H1 (cell line): ENCODE data around the gene CTCF. TPM values are rescaled to one million over a fixed set of nuclear protein-coding genes. Genes with fewer than 3 reads are reported as not detected.

Experiments used
- CTCF ChIA-PET: fragments of 300-600 bp; sonication (Branson Sonifier 250); formaldehyde crosslinking; loops from one replicate; lab custom pipeline; 2021; ENCODE audit not compliant: partially characterized antibody; lab: Charles Lee
- POLR2A ChIA-PET: fragments of 300-600 bp; sonication (Branson Sonifier 250); formaldehyde crosslinking; loops from one replicate; lab custom pipeline; 2021; ENCODE audit warnings: inconsistent platforms; ENCODE audit not compliant: partially characterized antibody; lab: Charles Lee
- DNase-seq, 2 experiments: peaks; one replicate each; pipeline versions ENCODE4 v3.0.0 to v3.0.0-alpha.2; 2010 to 2022; ENCODE audit warnings: low spot score in 2 of 2, low read depth in 1 of 2, mixed read lengths in 1 of 2
- FAIRE-seq: peaks from 2 replicates; lab custom pipeline; 2011; peaks lifted over from hg19 to GRCh38; lab: Jason Lieb, UNC
- H2AFZ ChIP-seq: 2 replicates; pipeline ENCODE4 v1.8.1; 2012; ENCODE audit warnings: low read length, inconsistent platforms
- H2AK5ac ChIP-seq: 2 replicates; pipeline ENCODE4 v1.6.1; 2013; ENCODE audit warnings: low read depth, low read length
- H2BK120ac ChIP-seq: replicated peaks from 2 replicates; pipeline ENCODE3; 2013; ENCODE audit warnings: low read depth, low read length, inconsistent platforms
- H2BK12ac ChIP-seq: 2 replicates; pipeline ENCODE4 v1.6.1; 2013; ENCODE audit warnings: low read depth, low read length
- H2BK15ac ChIP-seq: 2 replicates; pipeline ENCODE4 v1.6.1; 2013; ENCODE audit warnings: low read length
- H2BK20ac ChIP-seq: 2 replicates; pipeline ENCODE4 v1.6.1; 2013; ENCODE audit warnings: low read length
- H2BK5ac ChIP-seq: 2 replicates; pipeline ENCODE4 v1.6.1; 2013; ENCODE audit warnings: low read depth, low read length
- H3K14ac ChIP-seq: 2 replicates; pipeline ENCODE4 v1.6.1; 2013; ENCODE audit warnings: inconsistent platforms; ENCODE audit not compliant: insufficient read length
- H3K18ac ChIP-seq: 2 replicates; pipeline ENCODE4 v1.6.1; 2013; ENCODE audit warnings: low read length; ENCODE audit errors: extremely low read depth
- H3K23ac ChIP-seq: 2 replicates; pipeline ENCODE4 v1.6.1; 2013; ENCODE audit warnings: inconsistent platforms; ENCODE audit not compliant: insufficient read length
- H3K23me2 ChIP-seq: 2 replicates; pipeline ENCODE4 v1.6.1; 2013; ENCODE audit warnings: low read depth, low read length
- H3K27ac ChIP-seq: 2 replicates; pipeline ENCODE4 v1.6.1; 2011; ENCODE audit warnings: low read depth, low read length, inconsistent platforms
- H3K27me3 ChIP-seq, 4 experiments: replicated peaks in 1 of 4; 1 replicate in 1 of 4; 2 replicates in 3 of 4; pipeline versions ENCODE4 v1.6.1 to v1.8.1; 2011 to 2013; ENCODE audit warnings: low read length in 3 of 4, mild to moderate bottlenecking in 3 of 4, inconsistent platforms in 2 of 4, mixed read lengths in 2 of 4, moderate library complexity in 1 of 4; ENCODE audit not compliant: control insufficient read depth in 3 of 4, insufficient read depth in 3 of 4; ENCODE audit errors: extremely low read depth in 1 of 4
- H3K36me3 ChIP-seq, 4 experiments: 2 replicates each; pipeline versions ENCODE4 v1.6.1 to v1.8.1; 2011 to 2013; ENCODE audit warnings: mild to moderate bottlenecking in 4 of 4, low read length in 3 of 4, moderate library complexity in 2 of 4, control low read depth in 1 of 4, inconsistent platforms in 1 of 4; ENCODE audit not compliant: insufficient read depth in 4 of 4, control insufficient read depth in 2 of 4
- H3K4ac ChIP-seq: replicated peaks from 2 replicates; pipeline ENCODE3; 2013; ENCODE audit warnings: low read length, low read depth, mixed read lengths, inconsistent platforms; ENCODE audit not compliant: insufficient read length
- H3K4me1 ChIP-seq, 4 experiments: replicated peaks in 1 of 4; 1 replicate in 1 of 4; 2 replicates in 3 of 4; pipeline versions ENCODE4 v1.6.1 to v1.8.1; 2011 to 2013; ENCODE audit warnings: low read length in 3 of 4, inconsistent platforms in 2 of 4, mixed read lengths in 1 of 4; ENCODE audit not compliant: insufficient read depth in 4 of 4, control insufficient read depth in 3 of 4
- H3K4me2 ChIP-seq, 2 experiments: 2 replicates each; pipeline versions ENCODE4 v1.6.1 to v1.8.1; 2011 to 2013; ENCODE audit warnings: low read depth in 2 of 2, low read length in 2 of 2, control low read depth in 1 of 2, inconsistent platforms in 1 of 2, mild to moderate bottlenecking in 1 of 2; ENCODE audit not compliant: insufficient read depth in 1 of 2
- H3K4me3 ChIP-seq, 4 experiments: fragments of 200-600, 300-600 bp in 1 of 4; sonication (generic), shearing (Covaris generic), sonication (Bioruptor Twin) in 1 of 4; 2 replicates each; pipeline versions ENCODE4 v1.5.1 to v1.8.1; 2011 to 2016; ENCODE audit warnings: low read length in 4 of 4, low read depth in 3 of 4, control low read depth in 2 of 4, inconsistent platforms in 2 of 4, mild to moderate bottlenecking in 2 of 4, mixed read lengths in 1 of 4, moderate library complexity in 1 of 4; ENCODE audit not compliant: insufficient read depth in 2 of 4; ENCODE audit errors: extremely low read depth in 1 of 4
- H3K56ac ChIP-seq: replicated peaks from 2 replicates; pipeline ENCODE3; 2013; ENCODE audit warnings: low read depth, mild to moderate bottlenecking, mixed read lengths, low read length, inconsistent platforms; ENCODE audit not compliant: insufficient read length
- H3K79me1 ChIP-seq: 2 replicates; pipeline ENCODE4 v1.6.1; 2013; ENCODE audit warnings: low read depth, low read length, control low read depth
- H3K79me2 ChIP-seq, 2 experiments: 2 replicates each; pipeline versions ENCODE4 v1.6.1 to v1.8.1; 2012 to 2013; ENCODE audit warnings: low read length in 2 of 2, mild to moderate bottlenecking in 2 of 2, inconsistent platforms in 1 of 2; ENCODE audit not compliant: insufficient read depth in 2 of 2, control insufficient read depth in 1 of 2
- H3K9ac ChIP-seq, 4 experiments: replicated peaks in 1 of 4; 1 replicate in 1 of 4; 2 replicates in 3 of 4; pipeline versions ENCODE4 v1.6.1 to v1.8.1; 2011 to 2013; ENCODE audit warnings: low read depth in 3 of 4, low read length in 3 of 4, control low read depth in 2 of 4, mild to moderate bottlenecking in 2 of 4, moderate library complexity in 2 of 4, inconsistent platforms in 1 of 4; ENCODE audit errors: extremely low read depth in 1 of 4
- H3K9me3 ChIP-seq, 2 experiments: 2 replicates each; pipeline versions ENCODE4 v1.6.1 to v1.8.1; 2012 to 2013; ENCODE audit warnings: mild to moderate bottlenecking in 2 of 2, moderate library complexity in 2 of 2, control low read depth in 1 of 2, inconsistent platforms in 1 of 2, low read depth in 1 of 2, low read length in 1 of 2, mixed read lengths in 1 of 2; ENCODE audit not compliant: insufficient read depth in 2 of 2
- H4K20me1 ChIP-seq, 2 experiments: replicated peaks in 1 of 2; 2 replicates each; pipeline versions ENCODE3 to v1.8.1; 2011 to 2013; ENCODE audit warnings: inconsistent platforms in 2 of 2, low read length in 2 of 2, mild to moderate bottlenecking in 1 of 2; ENCODE audit not compliant: insufficient read depth in 2 of 2, control insufficient read depth in 1 of 2
- H4K5ac ChIP-seq: 2 replicates; pipeline ENCODE4 v1.6.1; 2013; ENCODE audit warnings: low read length, low read depth, mixed read lengths, inconsistent platforms; ENCODE audit not compliant: insufficient read length
- H4K8ac ChIP-seq: 2 replicates; pipeline ENCODE4 v1.8.0; 2013; ENCODE audit warnings: mild to moderate bottlenecking, moderate library complexity, low read length, inconsistent platforms; ENCODE audit not compliant: insufficient read depth; ENCODE audit errors: extremely low read depth
- H4K91ac ChIP-seq: replicated peaks from 2 replicates; pipeline ENCODE3; 2013; ENCODE audit warnings: low read length, mixed read lengths, inconsistent platforms; ENCODE audit not compliant: insufficient read length
- CHD2 ChIP-seq: IDR thresholded peaks from 2 replicates; pipeline ENCODE4 v1.6.1; 2012; ENCODE audit warnings: low read length, improper control_type of control experiment
- CTBP2 ChIP-seq: IDR thresholded peaks from 2 replicates; pipeline ENCODE4 v1.7.0; 2011; ENCODE audit warnings: borderline replicate concordance, mild to moderate bottlenecking, moderate library complexity, mixed read lengths, low read length; ENCODE audit not compliant: insufficient read depth, insufficient read length
- EGR1 ChIP-seq: IDR thresholded peaks from 2 replicates; pipeline ENCODE4 v1.6.1; 2011; ENCODE audit warnings: low read depth, low read length, borderline replicate concordance
- FOSL1 ChIP-seq: IDR thresholded peaks from 2 replicates; pipeline ENCODE4 v1.6.1; 2011; ENCODE audit warnings: mild to moderate bottlenecking, low read depth, low read length, moderate library complexity; ENCODE audit not compliant: insufficient read depth
- HDAC2 ChIP-seq, 2 experiments: fragments of 300-600 bp in 1 of 2; sonication (generic) in 1 of 2; IDR thresholded peaks; 2 replicates each; pipeline ENCODE4 v1.6.1; 2011 to 2012; ENCODE audit warnings: low read depth in 2 of 2, low read length in 2 of 2, mild to moderate bottlenecking in 2 of 2, moderate library complexity in 2 of 2, borderline replicate concordance in 1 of 2, inconsistent platforms in 1 of 2
- JUN ChIP-seq: IDR thresholded peaks from 2 replicates; pipeline ENCODE4 v1.6.1; 2011; ENCODE audit warnings: low read depth, mild to moderate bottlenecking, improper control_type of control experiment, low read length
- MAFK ChIP-seq: IDR thresholded peaks from 2 replicates; pipeline ENCODE4 v1.6.1; 2012; ENCODE audit warnings: low read depth, mild to moderate bottlenecking, improper control_type of control experiment, low read length
- NANOG ChIP-seq: IDR thresholded peaks from 2 replicates; pipeline ENCODE4 v1.6.1; 2011; ENCODE audit warnings: low read length, low read depth, mild to moderate bottlenecking, inconsistent platforms; ENCODE audit not compliant: insufficient read depth, poor library complexity, severe bottlenecking
- SIX5 ChIP-seq: IDR thresholded peaks from 2 replicates; pipeline ENCODE4 v1.6.1; 2011; ENCODE audit warnings: mild to moderate bottlenecking, low read depth, low read length
- TAF7 ChIP-seq: optimal IDR thresholded peaks from 2 replicates; pipeline ENCODE3; 2011; ENCODE audit warnings: low read depth, mild to moderate bottlenecking, inconsistent platforms, low read length, moderate library complexity, borderline replicate concordance
- WGBS, 2 experiments: shearing (Covaris generic) in 1 of 2; methylation state at CpG; one replicate each; pipeline versions ENCODE4 v1.1.6 to v1.1.7; 2013 to 2015; ENCODE audit warnings: low lambda C conversion rate in 2 of 2, mixed read lengths in 2 of 2, inconsistent platforms in 1 of 2, low coverage in 1 of 2, missing lambda C conversion rate in 1 of 2; ENCODE audit not compliant: insufficient replicate concordance in 2 of 2, insufficient coverage in 1 of 2, insufficient read length in 1 of 2; ENCODE audit errors: extremely low coverage in 1 of 2, missing lambda C conversion rate in 1 of 2; 5-methylcytosine and 5-hydroxymethylcytosine counted together
- polyA plus RNA-seq, 7 experiments: library from polyadenylated mRNA; depleted of rRNA in 3 of 7; stranded (reverse) in 5 of 7; unstranded in 2 of 7; fragments of >200 nt in 5 of 7; fragments of 200-250 nt in 2 of 7; gene quantifications; 1 replicate in 5 of 7; 2 replicates in 1 of 7; 4 replicates in 1 of 7; pipeline versions ENCODE4 v1.2.1 to v1.2.3, GENCODE V29; 2011 to 2013; ENCODE audit warnings: missing spikeins in 2 of 7, mixed read lengths in 2 of 7
- total RNA-seq: library from RNA; stranded (reverse); fragmentation: NEBNext Ultra II Directional; extraction: Animal tissue kit (Norgen Biotek cat#: 25700); gene quantifications from 2 replicates; pipeline ENCODE4 v1.2.1, GENCODE V29; 2021

The CTCF gene
- total and polyA plus RNA-seq, 2 of the 8 experiments (the other 6 are each of a cell fraction or from before 2014, with no cell fraction given): 32.4 to 66.0 TPM

DNA sequence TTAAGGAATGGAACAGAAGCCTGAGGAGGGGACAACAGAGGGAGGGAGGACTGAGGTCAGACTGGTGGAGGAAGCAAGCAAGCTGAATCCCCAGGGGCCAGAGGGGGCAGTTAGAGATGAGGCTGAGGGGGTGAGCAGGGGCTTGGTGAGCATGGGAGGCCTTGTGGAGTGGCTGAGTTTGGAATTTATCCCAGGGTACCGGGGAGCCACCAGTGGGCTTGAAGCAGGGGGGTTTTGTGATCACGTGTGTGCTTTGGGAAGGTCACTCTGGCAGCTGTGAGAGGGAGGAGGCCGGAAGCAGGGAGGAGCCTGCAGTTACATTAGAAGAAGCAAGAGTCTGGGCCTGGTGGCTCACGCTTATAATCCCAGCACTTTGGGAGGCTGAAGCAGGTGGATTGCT lies 9.8 kb upstream of the CTCF start:
- Histone ChIP-seq H3K79me1 (peaks cover 2% of the 10 kb centered on the region; the same call in 1 of the 2 replicates), H3K23ac (no peak overlapping the region), H3K4me1 (peaks cover 0 to 1% (median 0%) of the 10 kb centered on the region in 4 experiments; a peak in 2 of 7 replicates), H3K4me2 (no peak overlapping the region), H3K18ac (no peak overlapping the region), H2BK15ac (no peak overlapping the region), H3K27ac (no peak overlapping the region), H3K56ac (no peak overlapping the region), H4K91ac (no peak overlapping the region), H4K5ac (no peak overlapping the region), H3K9me3 (no peaks in the 10 kb centered on the region), H3K9ac (no peak overlapping the region), H2BK120ac (no peak overlapping the region), H3K4me3 (no peak overlapping the region), H3K27me3 (no peaks in the 10 kb centered on the region), H2BK20ac (no peak overlapping the region), H3K79me2 (peaks cover 0 to 5% of the 10 kb centered on the region in 2 experiments; a peak in 2 of 4 replicates), H2AK5ac (no peak overlapping the region), H2BK12ac (no peak overlapping the region), H3K4ac (no peak overlapping the region), H2AFZ (no peak overlapping the region), H2BK5ac (no peak overlapping the region), H4K20me1 (peaks cover 0 to 8% of the 10 kb centered on the region in 2 experiments), H4K8ac (no peak overlapping the region), H3K23me2 (no peaks in the 10 kb centered on the region), H3K36me3 (peaks cover 0 to 7% (median 0%) of the 10 kb centered on the region in 4 experiments; a peak in 1 of 8 replicates), H3K14ac (no peak overlapping the region)
- FAIRE-seq: no peak
- CTCF ChIA-PET: interaction anchor here (1.2 to 10.6 kb wide), 6 partner anchors 9 to 93 kb away, joined by 3 to 108 read pairs (median 6); partner anchors contain the start of genes CARMIL2 and CTCF
- no peak for TF ChIP-seq HDAC2 (IDR thresholded peaks at IDR 0.05; ENCODE audit: borderline replicate concordance in 1 of 2, low read depth in 2 of 2, low read length in 2 of 2)
- TF ChIP-seq CHD2: no peak
- TF ChIP-seq FOSL1: no peak
- no peak for TF ChIP-seq SIX5
- TF ChIP-seq CTBP2: no peak
- no peak for TF ChIP-seq EGR1
- TF ChIP-seq JUN: no peak
- TF ChIP-seq TAF7: no peak
- TF ChIP-seq MAFK: no peak
- TF ChIP-seq NANOG: no peak
- POLR2A ChIA-PET: interaction anchor here (1.2 to 11.9 kb wide), 3 partner anchors 8 to 14 kb away, joined by 3 to 105 read pairs (median 3); partner anchors contain the start of gene CTCF
- 81% methylated on average over 4 of the region's 4 CpGs; no CpG with 5 or more reads in 1 of the 2 experiments for WGBS, 2 experiments
- no peak for DNase-seq
